ENCODE data around the gene PRKAR1B. TPM values are rescaled to one million over a fixed set of nuclear protein-coding genes. Genes with fewer than 3 reads are reported as not detected.

The PRKAR1B gene
- polyA plus RNA-seq, 1 of the 3 experiments (the other 2 are of a cell fraction): 63.7 TPM

DNA sequence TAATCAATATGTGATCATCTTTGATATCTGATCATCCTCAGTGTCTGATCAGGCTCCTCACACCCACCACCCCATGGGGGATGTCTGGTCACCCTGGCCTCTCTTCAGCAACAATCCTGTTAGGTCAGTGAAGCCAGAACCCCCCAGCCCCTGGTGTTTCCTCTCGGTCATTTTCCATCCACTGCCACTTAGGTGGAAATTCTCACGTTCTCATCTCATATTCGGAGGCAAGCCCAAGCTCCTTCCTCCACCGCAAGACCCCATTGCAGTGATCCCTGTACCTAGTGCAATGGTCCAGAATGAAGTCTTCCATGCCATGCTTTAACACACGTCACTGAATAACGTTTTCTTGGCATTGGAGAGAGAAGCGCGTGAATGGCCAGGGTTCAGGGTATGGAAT lies 103.6 kb downstream of the PRKAR1B start:
- no peak for TF ChIP-seq PBX3 (IDR thresholded peaks at IDR 0.05)
- no peak for TF ChIP-seq YY1 (IDR thresholded peaks at IDR 0.05; ENCODE audit: low read depth)
- no peak for TF ChIP-seq JUND (IDR thresholded peaks at IDR 0.05)
- no peak for TF ChIP-seq SIN3A (IDR thresholded peaks at IDR 0.05; ENCODE audit: borderline replicate concordance, low read depth, low read length)
- TF ChIP-seq MEF2A (IDR thresholded peaks at IDR 0.05; ENCODE audit: borderline replicate concordance, low read depth): no peak
- TF ChIP-seq EZH2phosphoT487 (IDR thresholded peaks at IDR 0.05; ENCODE audit: borderline replicate concordance, low read depth): no peak
- no peak for TF ChIP-seq MXI1 (IDR thresholded peaks at IDR 0.05; ENCODE audit: low read depth, low read length)
- no peak for TF ChIP-seq CHD2 (IDR thresholded peaks at IDR 0.05; ENCODE audit: low read length, partially characterized antibody)
- TF ChIP-seq GATA2 (CRISPR knock-in tag; IDR thresholded peaks at IDR 0.05): no peak
- no peak for TF ChIP-seq NFIC (IDR thresholded peaks at IDR 0.05; ENCODE audit: borderline replicate concordance)
- TF ChIP-seq MAX (IDR thresholded peaks at IDR 0.05; ENCODE audit: low read depth): no peak
- TF ChIP-seq FOXJ3 (CRISPR knock-in tag; IDR thresholded peaks at IDR 0.05): no peak
- TF ChIP-seq NRF1 (IDR thresholded peaks at IDR 0.05; ENCODE audit: low read depth, low read length): no peak
- TF ChIP-seq POLR2AphosphoS5 (IDR thresholded peaks at IDR 0.05; ENCODE audit: low read depth, low read length): no peak
- TF ChIP-seq, protein P1, sequence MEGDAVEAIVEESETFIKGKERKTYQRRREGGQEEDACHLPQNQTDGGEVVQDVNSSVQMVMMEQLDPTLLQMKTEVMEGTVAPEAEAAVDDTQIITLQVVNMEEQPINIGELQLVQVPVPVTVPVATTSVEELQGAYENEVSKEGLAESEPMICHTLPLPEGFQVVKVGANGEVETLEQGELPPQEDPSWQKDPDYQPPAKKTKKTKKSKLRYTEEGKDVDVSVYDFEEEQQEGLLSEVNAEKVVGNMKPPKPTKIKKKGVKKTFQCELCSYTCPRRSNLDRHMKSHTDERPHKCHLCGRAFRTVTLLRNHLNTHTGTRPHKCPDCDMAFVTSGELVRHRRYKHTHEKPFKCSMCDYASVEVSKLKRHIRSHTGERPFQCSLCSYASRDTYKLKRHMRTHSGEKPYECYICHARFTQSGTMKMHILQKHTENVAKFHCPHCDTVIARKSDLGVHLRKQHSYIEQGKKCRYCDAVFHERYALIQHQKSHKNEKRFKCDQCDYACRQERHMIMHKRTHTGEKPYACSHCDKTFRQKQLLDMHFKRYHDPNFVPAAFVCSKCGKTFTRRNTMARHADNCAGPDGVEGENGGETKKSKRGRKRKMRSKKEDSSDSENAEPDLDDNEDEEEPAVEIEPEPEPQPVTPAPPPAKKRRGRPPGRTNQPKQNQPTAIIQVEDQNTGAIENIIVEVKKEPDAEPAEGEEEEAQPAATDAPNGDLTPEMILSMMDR (IDR thresholded peaks at IDR 0.05): no peak
- TF ChIP-seq TAF1 (IDR thresholded peaks at IDR 0.05; ENCODE audit: borderline replicate concordance, low read depth, low read length): no peak
- TF ChIP-seq GABPA (IDR thresholded peaks at IDR 0.05; ENCODE audit: low read depth): no peak
- TF ChIP-seq ELF1 (IDR thresholded peaks at IDR 0.05): no peak
- TF ChIP-seq, protein P2, sequence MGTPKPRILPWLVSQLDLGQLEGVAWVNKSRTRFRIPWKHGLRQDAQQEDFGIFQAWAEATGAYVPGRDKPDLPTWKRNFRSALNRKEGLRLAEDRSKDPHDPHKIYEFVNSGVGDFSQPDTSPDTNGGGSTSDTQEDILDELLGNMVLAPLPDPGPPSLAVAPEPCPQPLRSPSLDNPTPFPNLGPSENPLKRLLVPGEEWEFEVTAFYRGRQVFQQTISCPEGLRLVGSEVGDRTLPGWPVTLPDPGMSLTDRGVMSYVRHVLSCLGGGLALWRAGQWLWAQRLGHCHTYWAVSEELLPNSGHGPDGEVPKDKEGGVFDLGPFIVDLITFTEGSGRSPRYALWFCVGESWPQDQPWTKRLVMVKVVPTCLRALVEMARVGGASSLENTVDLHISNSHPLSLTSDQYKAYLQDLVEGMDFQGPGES (IDR thresholded peaks at IDR 0.05; ENCODE audit: low read depth, low read length): no peak
- no peak for TF ChIP-seq FOXM1 (IDR thresholded peaks at IDR 0.05; ENCODE audit: low read depth)
- H3K4me2 ChIP-seq: no peak overlapping the region
- H3K36me3 ChIP-seq (replicated peaks in 1 of 2; ENCODE audit: control insufficient read depth in 1 of 2, insufficient read depth in 2 of 2, low read length in 1 of 2): peaks cover 3% of the 10 kb centered on the region in 2 experiments
- no peaks in the 10 kb centered on the region for H3K4me1 ChIP-seq (ENCODE audit: control insufficient read depth in 1 of 2, insufficient read depth in 2 of 2, low read depth in 1 of 2, low read length in 1 of 2)
- no peak overlapping the region; a peak in 1 of 4 replicates for H3K4me3 ChIP-seq (ENCODE audit: low read depth in 2 of 2, low read length in 1 of 2)
- no peak overlapping the region for H3K9ac ChIP-seq
- ChIA-PET POLR2A (no interaction called here), CTCF (interaction anchor here (1.4 kb wide), 1 partner anchor 15 kb away, joined by 3 read pairs; no protein-coding TSS in a partner anchor)
- no peaks in the 10 kb centered on the region for H3K9me2 ChIP-seq
- 90% methylated on average over 8 of the region's 8 CpGs for WGBS (ENCODE audit: low lambda C conversion rate)
- no peaks in the 10 kb centered on the region for H3K79me2 ChIP-seq (ENCODE audit: insufficient read depth)
- H3K27ac ChIP-seq (ENCODE audit: low read depth in 2 of 2, low read length in 1 of 2): no peak overlapping the region
- H3K27me3 ChIP-seq (ENCODE audit: insufficient read depth): no peaks in the 10 kb centered on the region
- H3F3A ChIP-seq (replicated peaks; ENCODE audit: insufficient read depth): peaks cover 7% of the 10 kb centered on the region
- no peak for DNase-seq
- H2AFZ ChIP-seq (ENCODE audit: low read depth): no peak overlapping the region
- peaks cover 12% of the 10 kb centered on the region; the same call in 1 of the 2 replicates for H3K9me3 ChIP-seq
- H4K20me1 ChIP-seq (ENCODE audit: insufficient read depth): no peaks in the 10 kb centered on the region
